Chondrocyte (in vitro differentiated cells): ENCODE data around the gene TCF4. TPM values are rescaled to one million over a fixed set of nuclear protein-coding genes. Genes with fewer than 3 reads are reported as not detected.

ENCODE experiments used
- DNase-seq: peaks from one replicate; pipeline ENCODE4 v3.0.0; 2021; ENCODE audit warnings: mixed read lengths, low spot score
- H3K27ac Mint-ChIP-seq: one replicate; pipeline ENCODE4 v1.8.0; 2021; ENCODE audit warnings: mild to moderate bottlenecking, moderate library complexity, mixed read lengths; ENCODE audit not compliant: unreplicated experiment
- H3K27me3 Mint-ChIP-seq: 2 replicates; pipeline ENCODE4 v1.8.0; 2021; ENCODE audit warnings: low read depth, mixed read lengths
- H3K36me3 Mint-ChIP-seq: 2 replicates; pipeline ENCODE4 v1.8.0; 2021; ENCODE audit warnings: low read depth, mixed read lengths
- H3K4me1 Mint-ChIP-seq: 2 replicates; pipeline ENCODE4 v1.8.0; 2021; ENCODE audit warnings: low read depth, mild to moderate bottlenecking, mixed read lengths
- H3K4me3 Mint-ChIP-seq: one replicate; pipeline ENCODE4 v1.8.0; 2021; ENCODE audit warnings: mild to moderate bottlenecking, moderate library complexity, mixed read lengths; ENCODE audit not compliant: unreplicated experiment
- H3K9me3 Mint-ChIP-seq: 2 replicates; pipeline ENCODE4 v1.8.0; 2021; ENCODE audit warnings: low read depth, mixed read lengths
- CTCF ChIP-seq: fragments of 200-600 bp; sonication (generic); IDR thresholded peaks from 2 replicates; pipeline ENCODE4 v1.5.0; 2021; ENCODE audit warnings: antibody characterized with exemption, mild to moderate bottlenecking, moderate library complexity
- total RNA-seq: library from RNA; stranded (reverse); gene quantifications from 3 replicates; pipeline ENCODE4 v1.2.1, GENCODE V29; 2021

TCF4 gene
- total RNA-seq, 1 donor from 2014 or later: 36.8 TPM

GRCh38 chr18:55226044-55226443 is 361.9 kb downstream of the TCF4 start:
- no peak for TF ChIP-seq CTCF
- peaks cover 14% of the 10 kb centered on the region for H3K4me1 Mint-ChIP-seq
- H3K4me3 Mint-ChIP-seq: no peak overlapping the region
- H3K36me3 Mint-ChIP-seq: peaks cover 22% of the 10 kb centered on the region
- DNase-seq: no peak
- no peak overlapping the region for H3K27ac Mint-ChIP-seq
- no peaks in the 10 kb centered on the region for H3K27me3 Mint-ChIP-seq
- no peaks in the 10 kb centered on the region for H3K9me3 Mint-ChIP-seq

GRCh38 chr18:55224086-55224625 is 363.8 kb downstream of the TCF4 start:
- no peak overlapping the region for H3K4me3 Mint-ChIP-seq
- peaks cover 14% of the 10 kb centered on the region for H3K4me1 Mint-ChIP-seq
- no peaks in the 10 kb centered on the region for H3K27me3 Mint-ChIP-seq
- peaks cover 4% of the 10 kb centered on the region for H3K9me3 Mint-ChIP-seq
- no peak for DNase-seq
- H3K36me3 Mint-ChIP-seq: peaks cover 12% of the 10 kb centered on the region
- peak overlapping the region; percentile 43 for H3K27ac Mint-ChIP-seq
- TF ChIP-seq CTCF: no peak

GRCh38 chr18:55221622-55222021 is 366.4 kb downstream of the TCF4 start:
- no peak for TF ChIP-seq CTCF
- Mint-ChIP-seq H3K9me3 (peaks cover 4% of the 10 kb centered on the region), H3K4me1 (peaks cover 10% of the 10 kb centered on the region), H3K4me3 (no peak overlapping the region), H3K27ac (no peak overlapping the region), H3K36me3 (peaks cover 2% of the 10 kb centered on the region), H3K27me3 (no peaks in the 10 kb centered on the region)
- DNase-seq: no peak

- H3K27me3 Mint-ChIP-seq: no peaks in the 10 kb centered on the region
- no peak for TF ChIP-seq CTCF
- H3K36me3 Mint-ChIP-seq: peaks cover 2% of the 10 kb centered on the region
- H3K27ac Mint-ChIP-seq: no peak overlapping the region
- H3K4me1 Mint-ChIP-seq: peaks cover 10% of the 10 kb centered on the region
- no peak overlapping the region for H3K4me3 Mint-ChIP-seq
- H3K9me3 Mint-ChIP-seq: peaks cover 4% of the 10 kb centered on the region
- no peak for DNase-seq
Measured at GRCh38 chr18:55220523-55220922, 367.5 kb downstream of the TCF4 start.

- no peak overlapping the region for H3K4me3 Mint-ChIP-seq
- H3K4me1 Mint-ChIP-seq: peaks cover 10% of the 10 kb centered on the region
- TF ChIP-seq CTCF: no peak
- H3K27ac Mint-ChIP-seq: no peak overlapping the region
- no peaks in the 10 kb centered on the region for H3K27me3 Mint-ChIP-seq
- peaks cover 4% of the 10 kb centered on the region for H3K9me3 Mint-ChIP-seq
- peaks cover 2% of the 10 kb centered on the region for H3K36me3 Mint-ChIP-seq
- no peak for DNase-seq
Measured at GRCh38 chr18:55219823-55220222, 368.2 kb downstream of the TCF4 start.
